HG02759 (cell line): Measurements from ENCODE around the gene IFNA10.
A peak's percentile ranks its signal among the peaks of the same experiment; 100 is the strongest.
"Not testable (repeated sequence)": the region's sequence is repeated elsewhere in the genome, so short reads cannot be mapped to it uniquely, and the experiment has no call there.

Source experiments
- ATAC-seq: cut with Tn5 transposase; IDR thresholded peaks from one replicate; pipeline ENCODE4 v1.9.1; 2021; ENCODE audit warnings: mild to moderate bottlenecking, moderate library complexity; ENCODE audit not compliant: unreplicated experiment

Gene IFNA10

GRCh38 chr9:21207043-21207442 is at the start of gene IFNA10:
TSS of gene IFNA10 (minus strand) at chr9:21207143. CDS start at chr9:21207097, 46 bp downstream.
- not testable (repeated sequence) for ATAC-seq

GRCh38 chr9:21255538-21256212 is 48.7 kb upstream of the IFNA10 start:
- peak; percentile 53 for ATAC-seq

- ATAC-seq, result peak; percentile 72
Measured at GRCh38 chr9:21252721-21253547, 46.0 kb upstream of the IFNA10 start.

- ATAC-seq, result no peak
Measured at GRCh38 chr9:21251638-21252037, 44.7 kb upstream of the IFNA10 start.

- no peak for ATAC-seq
Measured at GRCh38 chr9:21251190-21251589, 44.2 kb upstream of the IFNA10 start.

GRCh38 chr9:21244836-21245235 is 37.9 kb upstream of the IFNA10 start:
- ATAC-seq, result no peak

- no peak for ATAC-seq
Measured at GRCh38 chr9:21239911-21240310, 33.0 kb upstream of the IFNA10 start, which contains the start of gene IFNA14. TSS of gene IFNA14 (minus strand) at chr9:21240005. CDS start at chr9:21239935, 70 bp downstream.

- ATAC-seq, result peak; percentile 16
Measured at GRCh38 chr9:21236360-21236714, 29.4 kb upstream of the IFNA10 start.

GRCh38 chr9:21235468-21236359 is 28.8 kb upstream of the IFNA10 start:
- peak; percentile 85 for ATAC-seq

- no peak for ATAC-seq
Measured at GRCh38 chr9:21234153-21234687, 27.3 kb upstream of the IFNA10 start.

- ATAC-seq, result no peak
Measured at GRCh38 chr9:21233258-21233657, 26.3 kb upstream of the IFNA10 start.

- ATAC-seq, result no peak
Measured at GRCh38 chr9:21228122-21228521, 21.2 kb upstream of the IFNA10 start, which contains the start of gene IFNA17. TSS of gene IFNA17 (minus strand) at chr9:21228222. CDS start at chr9:21228173, 49 bp downstream.

GRCh38 chr9:21217211-21217610 is 10.3 kb upstream of the IFNA10 start, which contains the start of gene IFNA16:
TSS of gene IFNA16 (minus strand) at chr9:21217311. CDS start at chr9:21217305, 6 bp downstream.
- ATAC-seq, result not testable (repeated sequence)

- ATAC-seq, result peak; percentile 76
Measured at GRCh38 chr9:21213411-21214326, 6.7 kb upstream of the IFNA10 start.

- not testable (repeated sequence) for ATAC-seq
Measured at GRCh38 chr9:21212160-21212559, 5.2 kb upstream of the IFNA10 start.

GRCh38 chr9:21210782-21211181 is 3.8 kb upstream of the IFNA10 start:
- not testable (repeated sequence) for ATAC-seq

GRCh38 chr9:21210311-21210710 is 3.4 kb upstream of the IFNA10 start:
- ATAC-seq, result no peak

- no peak for ATAC-seq
Measured at GRCh38 chr9:21205204-21205603, 1.7 kb downstream of the IFNA10 start.

GRCh38 chr9:21202105-21202504 is 4.8 kb downstream of the IFNA10 start, which contains the start of gene IFNA7:
TSS of gene IFNA7 (minus strand) at chr9:21202205. CDS start at chr9:21202165, 40 bp downstream.
- ATAC-seq, result not testable (repeated sequence)
